HAP-1 (cell line): Measurements from ENCODE around the gene GAS7.

Experiments
- DNase-seq, 2 experiments: peaks; one replicate each; pipeline ENCODE4 v3.0.0-alpha.2; 2016 to 2020; ENCODE audit warnings: low spot score in 2 of 2
- H3K27me3 ChIP-seq: fragments of 250-450 bp; sonication (Bioruptor Pico); 2 replicates; pipeline ENCODE4 v1.5.1; 2020; ENCODE audit warnings: low read depth, mild to moderate bottlenecking, moderate library complexity
- H3K36me3 ChIP-seq: fragments of 250-450 bp; sonication (Bioruptor Pico); replicated peaks from 2 replicates; pipeline ENCODE4 v1.5.1; 2020; ENCODE audit warnings: mild to moderate bottlenecking
- H3K4me1 ChIP-seq: fragments of 250-450 bp; sonication (Bioruptor Pico); 2 replicates; pipeline ENCODE4 v1.5.1; 2020; ENCODE audit warnings: mild to moderate bottlenecking
- H3K4me3 ChIP-seq: fragments of 250-450 bp; sonication (Bioruptor Pico); 2 replicates; pipeline ENCODE4 v1.5.1; 2020; ENCODE audit warnings: mild to moderate bottlenecking, moderate library complexity
- H3K9me3 ChIP-seq: fragments of 250-450 bp; sonication (Bioruptor Pico); 2 replicates; pipeline ENCODE4 v1.5.1; 2020; ENCODE audit warnings: mild to moderate bottlenecking, moderate library complexity
- in situ Hi-C: fragments of 300-500 bp; cut with MboI; formaldehyde crosslinking; loops from 3 replicates; pipeline ENCODE4 v1.14.3; 2020; ENCODE audit warnings: low sequenced_read_pairs, inconsistent platforms, mixed read lengths

GAS7 gene

GRCh38 chr17:10126616-10127501, 71.5 kb downstream of the GAS7 start:
- in situ Hi-C loops: no loop called here
- Histone ChIP-seq H3K4me1 (no peaks in the 10 kb centered on the region), H3K27me3 (no peaks in the 10 kb centered on the region), H3K9me3 (no peaks in the 10 kb centered on the region), H3K36me3 (no peaks in the 10 kb centered on the region), H3K4me3 (no peak overlapping the region)
- no peak for DNase-seq

- Histone ChIP-seq H3K9me3 (no peaks in the 10 kb centered on the region), H3K4me1 (no peaks in the 10 kb centered on the region), H3K4me3 (no peak overlapping the region), H3K27me3 (no peaks in the 10 kb centered on the region), H3K36me3 (no peaks in the 10 kb centered on the region)
- in situ Hi-C loops: no loop called here
- DNase-seq: no peak
Observed at GRCh38 chr17:10126276-10126615, 72.2 kb downstream of the GAS7 start.

GRCh38 chr17:10125531-10126275, 72.7 kb downstream of the GAS7 start:
- Histone ChIP-seq H3K4me3 (no peak overlapping the region), H3K36me3 (no peaks in the 10 kb centered on the region), H3K9me3 (peaks cover 2% of the 10 kb centered on the region; the same call in 1 of the 2 replicates), H3K4me1 (no peaks in the 10 kb centered on the region), H3K27me3 (no peaks in the 10 kb centered on the region)
- no peak for DNase-seq
- in situ Hi-C loops: no loop called here

- no peaks in the 10 kb centered on the region for H3K36me3 ChIP-seq
- no peaks in the 10 kb centered on the region for H3K4me1 ChIP-seq
- H3K27me3 ChIP-seq: no peaks in the 10 kb centered on the region
- peaks cover 3% of the 10 kb centered on the region; the same call in 1 of the 2 replicates for H3K9me3 ChIP-seq
- H3K4me3 ChIP-seq: no peak overlapping the region
- in situ Hi-C loops: no loop called here
- no peak for DNase-seq
Observed at GRCh38 chr17:10123093-10123492, 75.3 kb downstream of the GAS7 start.

GRCh38 chr17:10121971-10122707, 76.3 kb downstream of the GAS7 start:
- H3K27me3 ChIP-seq: no peaks in the 10 kb centered on the region
- H3K36me3 ChIP-seq: no peaks in the 10 kb centered on the region
- peaks cover 3% of the 10 kb centered on the region; the same call in 1 of the 2 replicates for H3K9me3 ChIP-seq
- no peak for DNase-seq
- no peaks in the 10 kb centered on the region for H3K4me1 ChIP-seq
- H3K4me3 ChIP-seq: no peak overlapping the region
- in situ Hi-C loops: no loop called here

GRCh38 chr17:10120749-10121148, 77.7 kb downstream of the GAS7 start:
- DNase-seq: no peak
- Histone ChIP-seq H3K4me3 (no peak overlapping the region), H3K27me3 (no peaks in the 10 kb centered on the region), H3K36me3 (no peaks in the 10 kb centered on the region), H3K9me3 (peaks cover 3% of the 10 kb centered on the region; the same call in 1 of the 2 replicates), H3K4me1 (no peaks in the 10 kb centered on the region)
- in situ Hi-C loops: no loop called here

- no peak overlapping the region for H3K4me3 ChIP-seq
- no peaks in the 10 kb centered on the region for H3K4me1 ChIP-seq
- no peaks in the 10 kb centered on the region for H3K27me3 ChIP-seq
- in situ Hi-C loops: no loop called here
- no peak for DNase-seq
- H3K9me3 ChIP-seq: peaks cover 3% of the 10 kb centered on the region; the same call in 1 of the 2 replicates
- no peaks in the 10 kb centered on the region for H3K36me3 ChIP-seq
Observed at GRCh38 chr17:10120109-10120485, 78.3 kb downstream of the GAS7 start.

- Histone ChIP-seq H3K4me1 (no peaks in the 10 kb centered on the region), H3K4me3 (no peak overlapping the region), H3K36me3 (no peaks in the 10 kb centered on the region), H3K9me3 (peaks cover 3% of the 10 kb centered on the region; the same call in 1 of the 2 replicates), H3K27me3 (no peaks in the 10 kb centered on the region)
- in situ Hi-C loops: no loop called here
- no peak for DNase-seq
Observed at GRCh38 chr17:10119203-10120108, 79.0 kb downstream of the GAS7 start.

- H3K27me3 ChIP-seq: no peaks in the 10 kb centered on the region
- no peak overlapping the region for H3K4me3 ChIP-seq
- no peak for DNase-seq
- H3K9me3 ChIP-seq: peaks cover 3% of the 10 kb centered on the region; the same call in 1 of the 2 replicates
- H3K36me3 ChIP-seq: no peaks in the 10 kb centered on the region
- no peaks in the 10 kb centered on the region for H3K4me1 ChIP-seq
- in situ Hi-C loops: no loop called here
Observed at GRCh38 chr17:10118788-10119130, 79.6 kb downstream of the GAS7 start.

GRCh38 chr17:10117581-10118001, 80.8 kb downstream of the GAS7 start:
- Histone ChIP-seq H3K36me3 (no peaks in the 10 kb centered on the region), H3K27me3 (no peaks in the 10 kb centered on the region), H3K9me3 (peaks cover 3% of the 10 kb centered on the region; the same call in 1 of the 2 replicates), H3K4me3 (no peak overlapping the region), H3K4me1 (no peaks in the 10 kb centered on the region)
- in situ Hi-C loops: no loop called here
- no peak for DNase-seq

GRCh38 chr17:10116753-10117420, 81.5 kb downstream of the GAS7 start:
- Histone ChIP-seq H3K27me3 (no peaks in the 10 kb centered on the region), H3K4me3 (no peak overlapping the region), H3K4me1 (no peaks in the 10 kb centered on the region), H3K36me3 (no peaks in the 10 kb centered on the region), H3K9me3 (peaks cover 3% of the 10 kb centered on the region; the same call in 1 of the 2 replicates)
- in situ Hi-C loops: no loop called here
- no peak for DNase-seq

GRCh38 chr17:10116267-10116666, 82.1 kb downstream of the GAS7 start:
- Histone ChIP-seq H3K9me3 (peaks cover 3% of the 10 kb centered on the region; the same call in 1 of the 2 replicates), H3K4me1 (no peaks in the 10 kb centered on the region), H3K4me3 (no peak overlapping the region), H3K36me3 (no peaks in the 10 kb centered on the region), H3K27me3 (no peaks in the 10 kb centered on the region)
- DNase-seq: no peak
- in situ Hi-C loops: no loop called here
